Aorta (tissue), 5 donors: Measurements from ENCODE around the gene C4orf36. TPM values are rescaled to one million over a fixed set of nuclear protein-coding genes. Genes with fewer than 3 reads are reported as not detected.

ENCODE experiments used
- ATAC-seq: fragments of 200-7000 bp; cut with Tn5 transposase; one replicate; pipeline ENCODE4 v1.9.1; 2022; ENCODE audit warnings: moderate library complexity; ENCODE audit not compliant: low FRiP score
- DNase-seq, 2 donors: peaks; one replicate each; pipeline ENCODE4 v3.0.0-alpha.2; 2020
- H3K27ac ChIP-seq, 2 donors: one replicate each; pipeline ENCODE4 v1.5.1; 2013; ENCODE audit warnings: low read length in 2 of 2, mild to moderate bottlenecking in 2 of 2, moderate library complexity in 2 of 2, control low read depth in 1 of 2, inconsistent platforms in 1 of 2, low read depth in 1 of 2
- H3K27me3 ChIP-seq, 2 donors: one replicate each; pipeline ENCODE4 v1.6.1; 2013; ENCODE audit warnings: control low read depth in 1 of 2, low read length in 1 of 2, mild to moderate bottlenecking in 1 of 2, moderate library complexity in 1 of 2; ENCODE audit not compliant: insufficient read depth in 2 of 2, control insufficient read depth in 1 of 2
- H3K36me3 ChIP-seq, 2 donors: one replicate each; pipeline ENCODE4 v1.6.1; 2013; ENCODE audit warnings: control low read depth in 1 of 2, low read length in 1 of 2, mild to moderate bottlenecking in 1 of 2; ENCODE audit not compliant: insufficient read depth in 2 of 2, control insufficient read depth in 1 of 2
- H3K4me1 ChIP-seq, 2 donors: one replicate each; pipeline ENCODE4 v1.6.1; 2013; ENCODE audit warnings: low read length in 2 of 2, control low read depth in 1 of 2, mild to moderate bottlenecking in 1 of 2, moderate library complexity in 1 of 2; ENCODE audit not compliant: insufficient read depth in 2 of 2, control insufficient read depth in 1 of 2
- H3K4me3 ChIP-seq, 2 donors: one replicate each; pipeline ENCODE4 v1.5.1; 2013; ENCODE audit warnings: low read length in 2 of 2, control low read depth in 1 of 2, mild to moderate bottlenecking in 1 of 2
- H3K9me3 ChIP-seq: one replicate; pipeline ENCODE4 v1.6.1; 2013; ENCODE audit warnings: mild to moderate bottlenecking, low read length; ENCODE audit not compliant: control insufficient read depth
- WGBS, 2 donors: extraction: QIAGEN DNeasy Blood & Tissue Kit; methylation state at CpG; one replicate each; pipeline ENCODE4 v1.1.7; 2013; 5-methylcytosine and 5-hydroxymethylcytosine counted together
- intact Hi-C, 2 donors: fragments of 100-400 bp; cut with DNase I; formaldehyde crosslinking; loops; one replicate each; pipeline versions ENCODE4 v1.14.2 to v1.15.0; 2022
- long read RNA-seq, 2 donors: library from polyadenylated mRNA; unstranded; transcript quantifications; one replicate each; pipeline ENCODE4 v2.0.0, GENCODE V29; 2020 to 2021
- polyA plus RNA-seq, 2 donors: library from polyadenylated mRNA; stranded (reverse); fragments of 200-250 nt; gene quantifications; one replicate each; pipeline ENCODE4 v1.2.3, GENCODE V29; 2013
- total RNA-seq, 2 donors: library from RNA; stranded (reverse); fragmentation: NEBNext Ultra II Directional; extraction: Animal tissue kit (Norgen Biotek cat#: 25700); gene quantifications; one replicate each; pipeline ENCODE4 v1.2.1, GENCODE V29; 2021
- donor health status: healthy with polysubstance abuse.
- donor health status: Bipolar disorder and iron deficiency.
- donor health status: DM: no; HTN: no; CAD: no.
- donor health status: DM: no; HTN: no; CAD: no.
- donor health status: DM: yes; HTN: yes; CAD: no.

Gene C4orf36
- total RNA-seq (1 to 10 TPM in 1 of 2 donors, not detected in 1; 1.2 TPM), polyA plus RNA-seq (under 1 TPM in 1 of 2 donors, not detected in 1; 0.36 TPM)
- long read RNA-seq, donor 1 = 0 reads
- long read RNA-seq, donor 2, partial matches to known transcripts = 0 of 1 reads
- long read RNA-seq, donor 2, other reads (novel, unspliced or antisense) = 1 of 1 reads

GRCh38 chr4:86891762-86892635 is at the start of gene C4orf36:
Gene C4orf36, minus strand, starts transcription at chr4:86892422. Its CDS starts 902 bp downstream, at chr4:86891520.
- 1% methylated on average over 58 to 84 of the region's 84 CpGs for WGBS, 2 donors
- H3K9me3 ChIP-seq = no peaks in the 10 kb centered on the region
- DNase-seq (peak; percentile 69 to 88), ATAC-seq (peak; percentile 80)
- no peaks in the 10 kb centered on the region for H3K36me3 ChIP-seq
- H3K27ac ChIP-seq = peak within 1 kb of the TSS in 1 of 2 donors; percentile 5
- no peaks in the 10 kb centered on the region for H3K27me3 ChIP-seq
- intact Hi-C loops = loop anchor here (2.0 to 10.0 kb wide), 3 partner anchors 297 to 393 kb away; partner anchors contain the start of gene PTPN13 (in 2 of the 2)
- H3K4me3 ChIP-seq = peak within 1 kb of the TSS; percentile 22 to 90
- no peaks in the 10 kb centered on the region for H3K4me1 ChIP-seq

GRCh38 chr4:86940920-86941460 is 48.8 kb upstream of the C4orf36 start:
- DNase-seq (no peak), ATAC-seq (no peak)
- H3K27ac ChIP-seq = no peak overlapping the region
- H3K9me3 ChIP-seq = no peaks in the 10 kb centered on the region
- H3K27me3 ChIP-seq = no peaks in the 10 kb centered on the region
- WGBS, 2 donors = 89 to 94% methylated on average over 15 of the region's 15 CpGs
- no peaks in the 10 kb centered on the region for H3K36me3 ChIP-seq
- H3K4me1 ChIP-seq = no peaks in the 10 kb centered on the region
- no peak overlapping the region for H3K4me3 ChIP-seq
- intact Hi-C loops = no loop called here

- Histone ChIP-seq H3K4me3 (no peak overlapping the region), H3K9me3 (no peaks in the 10 kb centered on the region), H3K4me1 (no peaks in the 10 kb centered on the region), H3K27ac (peak overlapping the region in 1 of 2 donors; percentile 47), H3K27me3 (no peaks in the 10 kb centered on the region), H3K36me3 (no peaks in the 10 kb centered on the region)
- no peak for DNase-seq
- ATAC-seq = no peak
- 52 to 76% methylated on average over 8 of the region's 8 CpGs for WGBS, 2 donors
- intact Hi-C loops = loop anchor here (5.0 to 10.0 kb wide), 3 partner anchors 67 to 185 kb away; no protein-coding TSS in a partner anchor
Measured at GRCh38 chr4:86939729-86940575, 47.7 kb upstream of the C4orf36 start.

GRCh38 chr4:86938771-86939520 is 46.7 kb upstream of the C4orf36 start:
- ATAC-seq = no peak
- Histone ChIP-seq H3K27me3 (no peaks in the 10 kb centered on the region), H3K36me3 (no peaks in the 10 kb centered on the region), H3K27ac (no peak overlapping the region), H3K4me1 (peaks cover 0 to 2% of the 10 kb centered on the region in 2 donors), H3K4me3 (no peak overlapping the region), H3K9me3 (no peaks in the 10 kb centered on the region)
- WGBS, 2 donors = 84 to 87% methylated on average over 4 of the region's 4 CpGs
- intact Hi-C loops = loop anchor here (5.0 to 10.0 kb wide), 3 partner anchors 68 to 186 kb away; no protein-coding TSS in a partner anchor
- DNase-seq = no peak

DNA sequence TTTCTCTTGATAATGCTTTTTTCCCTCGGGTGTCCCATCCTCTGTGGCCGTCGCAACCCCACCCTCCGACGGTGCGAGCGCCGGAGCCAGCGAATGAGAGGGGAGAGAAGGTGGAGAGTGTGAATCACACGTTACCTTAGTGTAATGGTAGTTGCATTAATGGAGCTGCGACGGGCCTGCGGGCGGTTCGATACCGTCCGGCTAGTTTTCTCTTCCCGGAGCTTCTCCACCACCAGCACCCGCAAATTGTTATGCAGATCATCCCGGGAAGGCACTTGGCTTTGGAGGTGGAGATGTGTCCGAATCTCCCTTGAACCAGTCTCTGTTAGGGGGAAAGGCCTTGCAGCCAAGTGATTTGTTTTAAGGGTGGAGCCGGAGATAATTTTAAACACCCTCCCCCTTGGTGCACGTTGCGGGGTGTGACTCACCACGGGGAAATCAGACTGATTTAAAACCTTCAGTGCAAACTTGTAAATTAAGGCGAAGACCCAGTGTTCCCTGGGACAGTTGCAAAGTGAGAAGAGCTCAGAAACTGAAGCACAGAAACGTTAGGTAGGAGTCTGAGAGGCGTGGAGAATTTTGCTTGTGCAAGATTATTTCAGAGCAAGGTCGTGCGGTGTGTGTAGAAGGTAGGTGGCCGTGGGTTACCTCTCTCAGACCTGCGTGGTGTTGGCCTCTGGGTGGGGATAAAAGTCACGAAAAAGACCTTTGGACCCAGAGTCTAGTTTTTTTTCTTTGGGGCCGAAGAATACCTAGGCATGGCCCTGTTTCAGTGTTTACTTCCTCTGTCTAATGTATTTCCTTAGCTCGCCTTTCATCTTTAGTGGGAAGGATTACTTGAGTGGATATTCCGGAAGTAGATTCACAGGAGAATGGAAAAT is 43.9 kb upstream of the C4orf36 start:
- Histone ChIP-seq H3K27me3 (no peaks in the 10 kb centered on the region), H3K36me3 (no peaks in the 10 kb centered on the region), H3K4me1 (peaks cover 2 to 3% of the 10 kb centered on the region in 2 donors), H3K9me3 (no peaks in the 10 kb centered on the region), H3K4me3 (peak overlapping the region; percentile 59 to 88), H3K27ac (peak overlapping the region in 1 of 2 donors; percentile 93)
- intact Hi-C loops = loop anchor here (5.0 to 10.0 kb wide), 3 partner anchors 71 to 189 kb away; no protein-coding TSS in a partner anchor
- ATAC-seq (peak; percentile 77), DNase-seq (peak; percentile 78 to 85)
- WGBS, 2 donors = 22 to 23% methylated on average over 33 to 36 of the region's 36 CpGs

GRCh38 chr4:86935566-86935852 is 43.3 kb upstream of the C4orf36 start:
- no peak for DNase-seq
- ATAC-seq = peak; percentile 30
- 2 to 3% methylated on average over 16 of the region's 16 CpGs for WGBS, 2 donors
- Histone ChIP-seq H3K27ac (peak overlapping the region in 1 of 2 donors; percentile 93), H3K9me3 (no peaks in the 10 kb centered on the region), H3K4me1 (peaks cover 2 to 3% of the 10 kb centered on the region in 2 donors), H3K4me3 (peak overlapping the region; percentile 59 to 88), H3K27me3 (no peaks in the 10 kb centered on the region), H3K36me3 (no peaks in the 10 kb centered on the region)
- intact Hi-C loops = loop anchor here (5.0 to 10.0 kb wide), 3 partner anchors 72 to 189 kb away; no protein-coding TSS in a partner anchor

DNA sequence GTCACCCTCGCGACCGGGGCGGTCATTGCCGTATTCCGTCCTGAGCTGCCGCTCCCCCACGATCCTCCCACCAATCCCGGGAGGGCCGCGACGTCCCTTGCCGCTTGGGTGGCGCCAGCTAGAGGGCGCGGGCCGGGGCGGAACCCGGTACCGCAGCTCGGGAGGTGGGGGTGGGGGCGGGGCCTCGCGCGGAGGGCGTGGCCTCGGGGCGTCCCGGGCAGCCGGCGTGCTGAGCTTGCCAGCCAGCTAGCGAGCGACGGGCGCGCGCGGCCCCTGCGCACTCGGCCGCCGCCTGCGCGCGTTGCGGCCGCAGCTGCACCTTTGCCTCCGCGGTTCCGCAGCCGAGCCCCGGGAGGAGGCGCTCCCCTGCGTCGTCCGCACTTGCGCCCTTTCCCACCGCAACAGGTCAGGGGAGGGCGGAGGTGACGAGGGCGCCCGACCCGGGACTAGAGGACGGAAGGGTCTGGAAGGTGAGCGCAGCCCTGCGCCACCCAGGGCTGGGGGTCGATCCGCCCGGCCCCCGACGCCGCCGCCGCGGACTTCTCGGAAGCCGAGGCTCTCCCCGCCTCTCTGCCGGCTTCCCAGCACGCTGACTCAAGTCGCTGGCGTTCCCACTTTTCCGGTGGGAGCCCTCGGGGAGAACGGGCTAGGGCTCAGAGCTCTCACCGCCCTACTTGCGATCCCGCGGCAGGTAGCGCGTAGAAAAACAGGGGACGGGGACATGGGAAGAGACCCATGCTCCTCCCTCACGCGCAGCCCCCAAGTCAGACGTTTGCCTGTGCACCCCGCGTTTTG is 42.7 kb upstream of the C4orf36 start, which contains the start of gene AFF1:
Gene AFF1, plus strand, starts transcription at position 241 of the 795 bp plus-strand sequence. CDS start 13,523 bp downstream, outside the sequence.
- Histone ChIP-seq H3K9me3 (no peaks in the 10 kb centered on the region), H3K4me1 (peaks cover 2 to 3% of the 10 kb centered on the region in 2 donors), H3K36me3 (no peaks in the 10 kb centered on the region), H3K27me3 (no peaks in the 10 kb centered on the region), H3K4me3 (peak within 1 kb of the TSS; percentile 59 to 99), H3K27ac (peak within 1 kb of the TSS; percentile 46 to 94)
- intact Hi-C loops = loop anchor here (5.0 to 10.0 kb wide), 4 partner anchors 72 to 190 kb away; no protein-coding TSS in a partner anchor
- WGBS, 2 donors = 0% methylated on average over 80 to 97 of the region's 97 CpGs
- ATAC-seq = peak; percentile 96
- DNase-seq = peak; percentile 96 to 98
